ENCODE measurements around the gene GJC3. TPM values are rescaled to one million over a fixed set of nuclear protein-coding genes. Genes with fewer than 3 reads are reported as not detected.
"Not testable (repeated sequence)": the region's sequence is repeated elsewhere in the genome, so short reads cannot be mapped to it uniquely, and the experiment has no call there.

Gene GJC3
- polyA plus RNA-seq, 1 donor from 2014 or later = not detected

- Mint-ChIP-seq H3K36me3 (peaks cover 3% of the 10 kb centered on the region), H3K27me3 (no peaks in the 10 kb centered on the region), H3K4me1 (peaks cover 18 to 38% (median 34%) of the 10 kb centered on the region in 3 donors), H3K4me3 (peak within 1 kb of the TSS; percentile 94 to 96 (median 95)), H3K27ac (peak within 1 kb of the TSS; percentile 93 to 98 (median 98)), H3K9me3 (peaks cover 0 to 2% (median 0%) of the 10 kb centered on the region in 3 donors)
Observed at GRCh38 chr7:99918959-99919813, 10.2 kb downstream of the GJC3 start, which contains the start of gene TRIM4. Gene TRIM4, minus strand, starts transcription at chr7:99919530. Its CDS starts 129 bp downstream, at chr7:99919401.

DNA sequence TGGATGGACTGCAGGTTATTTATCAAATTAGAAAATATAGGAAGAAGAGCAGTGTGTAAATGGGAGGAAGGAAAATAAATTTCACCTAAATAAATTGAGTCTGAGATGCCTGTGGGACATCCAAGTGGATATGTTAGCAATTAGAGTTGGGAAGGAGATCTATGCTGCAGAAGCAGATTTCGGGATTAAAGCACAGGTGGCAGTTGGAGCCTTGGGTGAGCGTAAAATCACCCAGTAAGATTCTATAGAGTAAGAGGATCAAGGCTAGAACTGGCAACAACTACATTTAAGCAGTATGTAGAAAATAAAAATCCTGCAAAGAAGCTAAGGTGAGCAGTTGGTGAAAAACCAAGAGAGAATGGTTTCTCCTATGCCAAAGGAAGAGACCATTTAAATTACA, 18.4 kb downstream of the GJC3 start:
- Mint-ChIP-seq H3K4me3 (no peak overlapping the region), H3K4me1 (peaks cover 20 to 35% (median 23%) of the 10 kb centered on the region in 3 donors), H3K36me3 (peaks cover 1% of the 10 kb centered on the region), H3K9me3 (no peaks in the 10 kb centered on the region), H3K27me3 (no peaks in the 10 kb centered on the region), H3K27ac (no peak overlapping the region)

DNA sequence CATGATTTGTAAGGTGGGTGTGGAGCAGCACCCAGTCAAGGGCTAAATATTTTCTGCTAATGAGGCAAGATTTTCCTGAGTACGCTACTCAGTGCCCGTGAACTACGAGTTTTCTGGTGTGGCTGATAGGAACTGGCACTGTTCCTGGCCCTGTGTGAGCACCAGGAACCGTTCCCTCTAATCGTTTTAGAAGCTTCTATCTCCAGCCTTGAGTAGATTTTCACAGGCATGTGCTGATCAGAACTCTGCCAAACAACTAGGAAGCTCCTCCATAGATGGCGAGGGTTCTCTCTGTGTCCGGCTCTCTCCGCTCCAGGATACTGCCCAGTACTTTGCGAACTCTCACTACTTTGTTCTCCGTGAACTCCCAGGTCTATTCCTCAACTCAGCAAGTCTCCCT, 27.8 kb downstream of the GJC3 start:
- Mint-ChIP-seq H3K27me3 (no peaks in the 10 kb centered on the region), H3K36me3 (peaks cover 13% of the 10 kb centered on the region), H3K27ac (no peak overlapping the region), H3K4me3 (no peak overlapping the region), H3K9me3 (peaks cover 0 to 2% (median 0%) of the 10 kb centered on the region in 3 donors), H3K4me1 (peaks cover 4 to 9% (median 7%) of the 10 kb centered on the region in 3 donors)

- Mint-ChIP-seq H3K36me3 (peaks cover 13% of the 10 kb centered on the region), H3K4me1 (peaks cover 7 to 9% (median 7%) of the 10 kb centered on the region in 3 donors), H3K9me3 (peaks cover 0 to 2% (median 0%) of the 10 kb centered on the region in 3 donors), H3K27me3 (no peaks in the 10 kb centered on the region), H3K27ac (no peak overlapping the region), H3K4me3 (no peak overlapping the region)
Observed at GRCh38 chr7:99899830-99900519, 29.4 kb downstream of the GJC3 start.

GRCh38 chr7:99898836-99899235, 30.6 kb downstream of the GJC3 start:
- H3K36me3 Mint-ChIP-seq = peaks cover 13% of the 10 kb centered on the region
- H3K4me1 Mint-ChIP-seq = peaks cover 7 to 8% (median 8%) of the 10 kb centered on the region in 3 donors
- H3K4me3 Mint-ChIP-seq = no peak overlapping the region
- peaks cover 0 to 2% (median 0%) of the 10 kb centered on the region in 3 donors for H3K9me3 Mint-ChIP-seq
- peak overlapping the region in 1 of 3 donors; percentile 57 for H3K27ac Mint-ChIP-seq
- H3K27me3 Mint-ChIP-seq = no peaks in the 10 kb centered on the region

- H3K36me3 Mint-ChIP-seq = peaks cover 13% of the 10 kb centered on the region
- H3K27ac Mint-ChIP-seq = no peak overlapping the region
- peaks cover 0 to 2% (median 0%) of the 10 kb centered on the region in 3 donors for H3K9me3 Mint-ChIP-seq
- peaks cover 7 to 8% (median 8%) of the 10 kb centered on the region in 3 donors for H3K4me1 Mint-ChIP-seq
- no peaks in the 10 kb centered on the region for H3K27me3 Mint-ChIP-seq
- H3K4me3 Mint-ChIP-seq = no peak overlapping the region
Observed at GRCh38 chr7:99898023-99898357, 31.4 kb downstream of the GJC3 start.

DNA sequence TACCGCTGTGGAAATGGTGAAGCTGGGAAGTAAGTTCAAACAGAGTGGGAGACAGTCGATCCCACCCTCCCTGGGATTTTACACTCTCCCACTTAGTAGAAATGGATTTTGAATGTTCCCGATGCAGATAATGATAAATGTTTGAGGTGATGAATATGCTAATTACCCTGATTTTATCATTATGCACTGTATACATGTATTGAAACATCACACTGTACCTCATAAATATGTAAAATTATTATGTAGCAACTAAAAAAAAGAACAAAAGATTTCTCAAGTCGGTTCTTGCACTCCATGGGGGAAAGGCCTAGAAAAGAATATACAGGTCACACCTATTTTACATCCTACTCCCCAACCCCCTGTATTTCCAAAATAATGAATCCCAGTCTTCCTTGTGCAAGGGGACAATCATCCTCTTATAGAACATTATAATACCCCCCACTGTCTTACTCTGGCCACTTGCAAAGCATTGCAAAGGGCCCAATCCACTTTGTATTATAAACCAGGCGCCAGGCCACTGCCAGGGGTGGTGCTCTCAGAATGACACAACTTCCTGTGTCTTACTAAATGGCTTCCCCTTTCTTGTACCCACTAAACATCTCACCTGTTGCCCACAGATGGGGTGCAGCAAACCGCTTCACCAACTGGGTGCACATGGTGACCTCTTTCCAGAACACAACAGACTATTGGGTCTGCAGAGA, 31.9 kb downstream of the GJC3 start:
- H3K27me3 Mint-ChIP-seq = no peaks in the 10 kb centered on the region
- peaks cover 0 to 2% (median 0%) of the 10 kb centered on the region in 3 donors for H3K9me3 Mint-ChIP-seq
- peaks cover 13% of the 10 kb centered on the region for H3K36me3 Mint-ChIP-seq
- no peak overlapping the region for H3K4me3 Mint-ChIP-seq
- no peak overlapping the region for H3K27ac Mint-ChIP-seq
- H3K4me1 Mint-ChIP-seq = peaks cover 7 to 8% (median 8%) of the 10 kb centered on the region in 3 donors

GRCh38 chr7:99894738-99895137, 34.7 kb downstream of the GJC3 start:
- Mint-ChIP-seq H3K4me3 (no peak overlapping the region), H3K27me3 (no peaks in the 10 kb centered on the region), H3K36me3 (peaks cover 17% of the 10 kb centered on the region), H3K9me3 (peaks cover 0 to 6% (median 6%) of the 10 kb centered on the region in 3 donors), H3K4me1 (peaks cover 7 to 8% (median 8%) of the 10 kb centered on the region in 3 donors), H3K27ac (no peak overlapping the region)

- peaks cover 13% of the 10 kb centered on the region for H3K36me3 Mint-ChIP-seq
- H3K4me1 Mint-ChIP-seq = peaks cover 4 to 6% (median 5%) of the 10 kb centered on the region in 3 donors
- no peaks in the 10 kb centered on the region for H3K27me3 Mint-ChIP-seq
- H3K4me3 Mint-ChIP-seq = no peak overlapping the region
- H3K27ac Mint-ChIP-seq = no peak overlapping the region
- H3K9me3 Mint-ChIP-seq = peaks cover 0 to 8% (median 6%) of the 10 kb centered on the region in 3 donors
Observed at GRCh38 chr7:99893280-99893679, 36.1 kb downstream of the GJC3 start.

GRCh38 chr7:99890348-99890747, 39.1 kb downstream of the GJC3 start:
- H3K36me3 Mint-ChIP-seq = peaks cover 15% of the 10 kb centered on the region
- H3K4me3 Mint-ChIP-seq, H3K27ac Mint-ChIP-seq, H3K4me1 Mint-ChIP-seq, H3K9me3 Mint-ChIP-seq, H3K27me3 Mint-ChIP-seq: not testable (repeated sequence)

- not testable (repeated sequence) for H3K4me3 Mint-ChIP-seq, H3K27me3 Mint-ChIP-seq, H3K27ac Mint-ChIP-seq, H3K4me1 Mint-ChIP-seq
- H3K9me3 Mint-ChIP-seq = peaks cover 3 to 16% (median 4%) of the 10 kb centered on the region in 3 donors
- H3K36me3 Mint-ChIP-seq = peaks cover 21% of the 10 kb centered on the region
Observed at GRCh38 chr7:99888366-99888765, 41.1 kb downstream of the GJC3 start.

DNA sequence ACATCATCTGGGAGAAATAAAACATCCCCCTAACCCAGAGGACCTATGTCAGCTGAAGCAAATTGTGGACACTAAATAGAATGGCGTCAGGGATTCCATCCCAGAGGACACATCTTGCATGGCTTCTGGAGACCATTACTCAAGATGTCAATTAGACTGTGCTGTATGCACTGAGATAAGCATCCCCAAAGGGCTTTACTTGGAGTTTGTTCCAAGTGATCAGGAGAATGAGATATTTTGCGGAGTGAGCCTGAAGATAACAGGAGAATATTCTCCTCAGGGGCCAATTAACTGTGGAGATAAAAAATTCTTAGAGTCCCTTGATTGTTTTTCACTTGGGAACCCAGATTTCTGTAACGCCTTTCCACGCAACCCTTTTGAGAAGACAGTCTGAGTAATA, 48.0 kb downstream of the GJC3 start:
- peaks cover 7% of the 10 kb centered on the region for H3K36me3 Mint-ChIP-seq
- H3K4me3 Mint-ChIP-seq = no peak overlapping the region
- no peaks in the 10 kb centered on the region for H3K27me3 Mint-ChIP-seq
- peaks cover 0 to 10% (median 4%) of the 10 kb centered on the region in 3 donors for H3K4me1 Mint-ChIP-seq
- H3K27ac Mint-ChIP-seq = no peak overlapping the region
- H3K9me3 Mint-ChIP-seq = peaks cover 0 to 8% (median 5%) of the 10 kb centered on the region in 3 donors

DNA sequence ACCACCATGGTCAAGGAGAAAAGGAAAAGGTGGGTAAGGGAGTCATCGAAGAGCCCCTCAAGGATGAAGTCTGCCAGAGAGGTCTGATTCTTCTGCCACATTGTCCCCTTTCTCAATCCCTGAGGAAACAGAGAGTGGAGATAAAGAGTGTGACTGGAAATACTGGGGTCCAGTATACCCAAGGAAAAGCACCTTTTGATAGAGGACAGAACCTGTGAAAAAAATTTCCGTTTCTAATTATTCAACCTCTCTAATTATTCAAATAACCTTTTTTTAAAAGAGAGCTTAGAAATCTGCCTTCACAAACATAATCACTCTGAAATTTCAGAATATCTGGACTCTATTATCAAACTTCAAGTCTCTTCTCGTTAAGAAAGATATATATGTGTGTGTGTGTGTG, 52.5 kb downstream of the GJC3 start, which contains the start of gene OR2AE1:
Gene OR2AE1 (minus strand): TSS at position 101 of the 400 bp plus-strand sequence. CDS start 0 bp downstream, at position 101.
- Mint-ChIP-seq H3K27me3 (peaks cover 6% of the 10 kb centered on the region), H3K27ac (no peak within 1 kb of the TSS), H3K9me3 (peaks cover 0 to 2% (median 1%) of the 10 kb centered on the region in 3 donors), H3K36me3 (peaks cover 3% of the 10 kb centered on the region), H3K4me3 (no peak within 1 kb of the TSS), H3K4me1 (peaks cover 0 to 5% (median 4%) of the 10 kb centered on the region in 3 donors)

DNA sequence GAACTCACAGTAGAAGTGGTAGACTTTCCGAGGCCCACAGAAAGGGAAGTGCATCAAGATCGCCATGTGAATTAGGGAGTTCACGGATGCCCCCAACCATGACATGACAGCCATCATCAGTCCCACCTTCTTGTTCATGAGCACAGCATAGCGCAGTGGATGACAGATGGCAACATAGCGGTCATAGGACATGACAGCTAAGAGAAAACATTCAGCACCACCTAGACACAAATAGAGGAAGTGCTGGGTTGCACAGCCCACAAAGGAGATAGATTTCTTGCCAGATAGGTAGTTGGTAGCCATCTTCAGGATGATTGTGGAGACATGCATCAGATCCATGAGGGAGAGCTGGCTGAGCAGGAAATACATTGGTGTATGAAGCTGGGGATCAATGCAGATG, 52.9 kb downstream of the GJC3 start:
- peaks cover 0 to 2% (median 1%) of the 10 kb centered on the region in 3 donors for H3K9me3 Mint-ChIP-seq
- no peak overlapping the region for H3K4me3 Mint-ChIP-seq
- peaks cover 7% of the 10 kb centered on the region for H3K27me3 Mint-ChIP-seq
- H3K36me3 Mint-ChIP-seq = peaks cover 3% of the 10 kb centered on the region
- H3K27ac Mint-ChIP-seq = no peak overlapping the region
- peaks cover 0 to 5% (median 4%) of the 10 kb centered on the region in 3 donors for H3K4me1 Mint-ChIP-seq
